Activated naive CD4-positive, alpha-beta T cell treated with anti-CD3 and anti-CD28 coated beads, Interleukin-2, amount 50 U/mL, for 24 hours (primary cell): Measurements from ENCODE around the gene SIX1.

Experiments
- H3K27ac Mint-ChIP-seq: one replicate; pipeline ENCODE4 v1.8.0; 2021; ENCODE audit warnings: mild to moderate bottlenecking, mixed read lengths
- H3K27me3 Mint-ChIP-seq: one replicate; pipeline ENCODE4 v1.8.0; 2021; ENCODE audit warnings: mixed read lengths
- H3K36me3 Mint-ChIP-seq: one replicate; pipeline ENCODE4 v1.8.0; 2021; ENCODE audit warnings: mixed read lengths
- H3K4me1 Mint-ChIP-seq: one replicate; pipeline ENCODE4 v1.8.0; 2021; ENCODE audit warnings: mixed read lengths
- H3K4me3 Mint-ChIP-seq: one replicate; pipeline ENCODE4 v1.8.0; 2021; ENCODE audit warnings: mild to moderate bottlenecking, mixed read lengths
- H3K9me3 Mint-ChIP-seq: one replicate; pipeline ENCODE4 v1.8.0; 2021; ENCODE audit warnings: mixed read lengths

SIX1 gene

DNA sequence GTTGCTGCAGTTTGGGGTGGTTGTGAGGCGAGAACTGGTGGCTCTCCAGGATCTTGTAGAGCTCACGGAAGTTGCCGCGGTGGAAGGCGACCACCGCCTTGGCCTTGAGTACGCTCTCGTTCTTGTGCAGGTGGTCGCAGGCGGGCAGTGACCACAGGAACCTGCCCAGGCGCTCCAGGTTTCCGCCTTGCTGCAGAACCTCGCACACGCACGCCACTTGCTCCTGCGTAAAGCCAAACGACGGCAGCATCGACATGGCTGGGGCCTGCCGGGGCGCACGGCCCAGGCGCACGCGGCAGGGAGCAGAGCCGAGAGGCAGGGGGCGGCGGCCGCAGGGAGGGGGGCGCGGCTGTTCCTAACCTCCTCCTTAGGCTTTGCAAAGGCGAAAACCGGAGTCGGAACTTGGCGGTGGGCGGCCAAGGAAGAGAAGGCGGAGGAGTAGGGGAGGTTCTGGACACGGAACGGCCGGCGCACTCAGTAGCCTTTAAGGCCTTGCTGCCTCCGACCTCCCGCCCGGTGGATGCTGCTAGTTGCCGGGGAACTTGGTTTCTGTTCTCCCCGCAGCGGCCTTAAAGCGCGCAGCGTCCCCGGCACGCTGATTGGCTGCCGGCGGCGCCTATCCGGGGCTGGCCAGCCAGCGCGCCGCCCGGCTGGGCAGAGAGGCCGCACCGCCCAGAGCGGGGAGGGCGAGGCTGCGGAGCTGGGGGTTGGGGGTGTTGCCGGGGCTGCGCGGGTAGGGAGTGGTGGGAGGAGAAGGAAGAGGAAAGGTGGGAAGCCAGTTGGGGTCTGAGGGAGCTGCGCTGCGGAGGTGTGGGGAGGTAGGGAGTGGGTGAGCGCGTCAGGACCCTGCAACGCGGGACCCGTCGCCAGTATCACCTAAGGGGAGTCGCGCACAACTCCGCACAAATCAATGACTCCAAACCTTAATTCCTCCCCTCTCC lies at the start of gene SIX1:
TSS of gene SIX1 (minus strand) at position 544 of the 941 bp plus-strand sequence. CDS start at position 256, 288 bp downstream.
- Mint-ChIP-seq H3K27me3 (peaks cover 70% of the 10 kb centered on the region), H3K27ac (no peak within 1 kb of the TSS), H3K36me3 (no peaks in the 10 kb centered on the region), H3K9me3 (no peaks in the 10 kb centered on the region), H3K4me1 (peaks cover 53% of the 10 kb centered on the region), H3K4me3 (peak within 1 kb of the TSS; percentile 30)

DNA sequence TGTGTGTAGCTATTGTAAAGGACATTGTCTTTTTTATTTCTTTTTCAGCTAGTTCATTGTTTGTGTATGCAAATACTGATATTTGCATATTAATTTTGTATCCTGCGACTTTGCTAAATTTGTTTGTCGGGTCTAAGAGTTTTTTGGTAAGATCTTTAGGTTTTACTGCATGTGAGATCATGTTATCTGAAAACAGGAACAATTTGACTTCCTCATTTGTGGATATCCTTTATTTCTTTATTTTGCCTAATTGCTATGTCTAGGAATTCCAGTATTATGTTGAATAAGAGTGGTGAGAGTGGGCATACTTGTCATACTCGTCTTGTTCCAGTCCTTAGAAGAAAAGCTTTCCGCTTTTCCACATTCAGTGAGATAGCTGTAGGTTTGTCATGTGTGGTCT lies 46.0 kb upstream of the SIX1 start:
- Mint-ChIP-seq H3K9me3 (peaks cover 13% of the 10 kb centered on the region), H3K27me3 (peaks cover 15% of the 10 kb centered on the region), H3K27ac (no peak overlapping the region), H3K36me3 (peaks cover under 1% of the 10 kb centered on the region), H3K4me1 (no peaks in the 10 kb centered on the region), H3K4me3 (no peak overlapping the region)

DNA sequence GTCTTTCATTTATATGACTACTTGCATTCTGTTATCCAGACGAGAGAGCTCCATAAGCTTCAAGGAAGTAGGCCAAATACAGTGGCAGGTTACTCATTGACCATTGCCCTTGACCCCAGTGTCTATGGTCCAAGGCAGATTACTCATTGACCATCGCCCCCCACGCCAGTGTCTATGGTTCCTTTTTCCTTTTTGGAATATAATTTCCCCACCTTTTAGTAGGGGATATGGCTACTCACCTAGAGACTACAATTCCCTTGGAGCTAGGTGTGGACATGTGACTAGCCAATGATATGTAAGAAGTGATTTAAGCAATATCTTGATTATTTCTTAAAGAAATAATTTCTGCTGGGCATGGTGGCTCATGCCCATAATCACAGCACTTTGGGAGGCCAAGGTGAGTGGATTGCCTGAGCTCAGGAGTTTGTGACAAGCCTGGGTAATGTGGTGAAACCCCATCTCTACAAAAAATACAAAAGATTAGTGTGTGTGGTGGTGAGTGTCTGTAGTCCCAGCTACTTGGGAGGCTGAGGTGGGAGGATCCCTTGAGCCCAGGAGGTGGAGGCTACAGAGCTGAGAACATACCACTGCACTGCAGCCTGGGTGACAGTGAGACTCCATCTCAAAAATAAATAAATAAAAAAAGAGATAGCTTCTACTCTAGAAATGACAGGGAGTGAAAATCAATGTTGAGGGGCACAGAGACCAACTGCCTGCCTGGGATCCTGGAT lies 42.3 kb upstream of the SIX1 start:
- Mint-ChIP-seq H3K4me1 (no peaks in the 10 kb centered on the region), H3K27me3 (peaks cover 6% of the 10 kb centered on the region), H3K4me3 (no peak overlapping the region), H3K36me3 (no peaks in the 10 kb centered on the region), H3K9me3 (no peaks in the 10 kb centered on the region), H3K27ac (no peak overlapping the region)

DNA sequence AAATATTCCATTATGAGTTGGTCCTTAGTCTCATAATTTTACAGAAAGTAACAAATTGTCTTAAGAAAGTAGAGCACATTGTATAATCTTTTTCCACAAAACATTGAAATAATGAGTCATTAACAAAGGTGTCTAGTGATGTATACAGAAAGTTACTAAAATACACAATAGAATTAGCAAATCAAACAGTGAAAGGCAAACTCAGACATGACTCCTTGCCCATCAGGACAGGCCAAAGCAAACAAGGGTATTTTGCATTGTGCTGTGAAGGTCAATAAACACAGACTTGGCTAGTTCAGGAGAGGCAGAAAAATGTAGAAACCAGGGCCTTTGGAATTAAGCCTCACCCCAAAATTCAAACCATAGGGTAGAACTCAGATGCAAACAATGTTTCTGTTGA lies 37.6 kb upstream of the SIX1 start:
- no peak overlapping the region for H3K27ac Mint-ChIP-seq
- no peak overlapping the region for H3K4me3 Mint-ChIP-seq
- no peaks in the 10 kb centered on the region for H3K9me3 Mint-ChIP-seq
- no peaks in the 10 kb centered on the region for H3K36me3 Mint-ChIP-seq
- H3K4me1 Mint-ChIP-seq, result no peaks in the 10 kb centered on the region
- peaks cover 5% of the 10 kb centered on the region for H3K27me3 Mint-ChIP-seq

GRCh38 chr14:60684203-60684602 lies 34.9 kb upstream of the SIX1 start:
- H3K27ac Mint-ChIP-seq, result no peak overlapping the region
- peaks cover 5% of the 10 kb centered on the region for H3K27me3 Mint-ChIP-seq
- H3K4me1 Mint-ChIP-seq, result no peaks in the 10 kb centered on the region
- H3K4me3 Mint-ChIP-seq, result no peak overlapping the region
- no peaks in the 10 kb centered on the region for H3K9me3 Mint-ChIP-seq
- H3K36me3 Mint-ChIP-seq, result no peaks in the 10 kb centered on the region

DNA sequence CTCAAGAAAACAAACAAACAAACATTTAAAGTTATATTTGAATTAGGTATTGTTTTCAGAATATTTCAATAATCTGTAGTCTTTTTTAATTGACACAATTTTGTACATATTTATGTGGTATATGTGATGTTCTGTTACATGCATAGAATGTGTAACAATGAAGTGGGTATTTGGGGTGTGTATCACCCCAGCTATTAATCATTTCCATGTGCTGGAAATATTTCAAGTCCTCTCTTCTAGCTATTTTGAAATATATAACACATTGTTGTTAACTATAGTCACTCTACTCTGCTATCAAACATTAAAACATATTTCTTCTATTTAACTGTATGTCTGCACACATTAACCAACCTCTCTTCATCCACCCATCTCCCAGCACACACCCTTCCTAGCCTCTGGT lies 32.0 kb upstream of the SIX1 start:
- Mint-ChIP-seq H3K9me3 (no peaks in the 10 kb centered on the region), H3K27me3 (peaks cover 5% of the 10 kb centered on the region), H3K27ac (no peak overlapping the region), H3K36me3 (no peaks in the 10 kb centered on the region), H3K4me3 (no peak overlapping the region), H3K4me1 (no peaks in the 10 kb centered on the region)

GRCh38 chr14:60680511-60680910 lies 31.2 kb upstream of the SIX1 start:
- Mint-ChIP-seq H3K4me1 (no peaks in the 10 kb centered on the region), H3K4me3 (no peak overlapping the region)

DNA sequence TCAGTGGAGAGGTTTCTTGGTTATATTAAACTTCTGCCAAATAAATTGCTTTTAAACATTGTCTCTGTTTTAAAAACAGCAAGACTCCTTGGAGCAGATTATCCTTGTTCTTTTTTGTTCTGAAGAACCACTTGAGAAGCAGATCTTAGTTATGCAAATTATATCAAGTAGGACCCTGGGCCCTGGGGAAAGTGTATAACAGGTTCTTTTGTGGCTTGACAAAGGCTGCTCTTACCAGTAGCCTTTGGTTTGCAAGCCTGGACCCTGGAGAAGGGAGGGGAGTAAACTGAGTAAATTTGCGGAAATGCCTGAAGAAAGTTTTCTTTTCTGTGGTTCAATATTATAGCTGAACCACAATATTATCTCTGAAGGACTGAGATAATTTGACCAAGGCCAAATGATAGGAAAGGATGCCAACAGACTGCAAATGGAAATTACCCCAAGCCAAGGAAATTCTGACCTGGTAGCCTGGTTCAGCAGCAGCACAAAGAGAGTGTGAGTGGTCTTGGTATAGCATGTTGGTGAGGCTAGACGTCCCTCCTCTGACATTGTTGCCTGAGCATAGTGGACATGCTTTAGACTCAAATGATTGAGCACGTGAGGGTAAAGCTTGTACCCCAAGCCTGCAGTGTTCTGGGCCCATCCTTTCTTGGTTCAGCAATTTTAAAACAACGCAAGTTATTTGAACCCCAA lies 30.4 kb upstream of the SIX1 start:
- Mint-ChIP-seq H3K4me3 (no peak overlapping the region), H3K27me3 (peaks cover 5% of the 10 kb centered on the region), H3K9me3 (no peaks in the 10 kb centered on the region)

More at GRCh38 chr14:60680511-60680910, 31.2 kb upstream of the SIX1 start:
- Mint-ChIP-seq H3K9me3 (no peaks in the 10 kb centered on the region), H3K36me3 (no peaks in the 10 kb centered on the region), H3K27me3 (peaks cover 5% of the 10 kb centered on the region), H3K27ac (no peak overlapping the region)

GRCh38 chr14:60677701-60678100 lies 28.4 kb upstream of the SIX1 start:
- H3K4me3 Mint-ChIP-seq, result no peak overlapping the region
- H3K9me3 Mint-ChIP-seq, result no peaks in the 10 kb centered on the region
- no peak overlapping the region for H3K27ac Mint-ChIP-seq
- H3K4me1 Mint-ChIP-seq, result no peaks in the 10 kb centered on the region
- no peaks in the 10 kb centered on the region for H3K36me3 Mint-ChIP-seq
- peaks cover 3% of the 10 kb centered on the region for H3K27me3 Mint-ChIP-seq

More for the DNA sequence above, 30.4 kb upstream of the SIX1 start:
- Mint-ChIP-seq H3K4me1 (no peaks in the 10 kb centered on the region), H3K27ac (no peak overlapping the region), H3K36me3 (no peaks in the 10 kb centered on the region)

GRCh38 chr14:60670989-60671388 lies 21.7 kb upstream of the SIX1 start:
- Mint-ChIP-seq H3K9me3 (no peaks in the 10 kb centered on the region), H3K27me3 (peaks cover 4% of the 10 kb centered on the region), H3K36me3 (no peaks in the 10 kb centered on the region), H3K4me3 (no peak overlapping the region), H3K27ac (no peak overlapping the region), H3K4me1 (no peaks in the 10 kb centered on the region)

GRCh38 chr14:60668431-60669112 lies 19.3 kb upstream of the SIX1 start:
- H3K27me3 Mint-ChIP-seq, result peaks cover 14% of the 10 kb centered on the region
- no peaks in the 10 kb centered on the region for H3K9me3 Mint-ChIP-seq
- H3K4me3 Mint-ChIP-seq, result no peak overlapping the region
- H3K36me3 Mint-ChIP-seq, result no peaks in the 10 kb centered on the region
- no peaks in the 10 kb centered on the region for H3K4me1 Mint-ChIP-seq
- H3K27ac Mint-ChIP-seq, result no peak overlapping the region

GRCh38 chr14:60665177-60665550 lies 15.9 kb upstream of the SIX1 start:
- Mint-ChIP-seq H3K36me3 (no peaks in the 10 kb centered on the region), H3K4me3 (no peak overlapping the region), H3K27me3 (peaks cover 25% of the 10 kb centered on the region), H3K27ac (no peak overlapping the region), H3K9me3 (no peaks in the 10 kb centered on the region), H3K4me1 (no peaks in the 10 kb centered on the region)

DNA sequence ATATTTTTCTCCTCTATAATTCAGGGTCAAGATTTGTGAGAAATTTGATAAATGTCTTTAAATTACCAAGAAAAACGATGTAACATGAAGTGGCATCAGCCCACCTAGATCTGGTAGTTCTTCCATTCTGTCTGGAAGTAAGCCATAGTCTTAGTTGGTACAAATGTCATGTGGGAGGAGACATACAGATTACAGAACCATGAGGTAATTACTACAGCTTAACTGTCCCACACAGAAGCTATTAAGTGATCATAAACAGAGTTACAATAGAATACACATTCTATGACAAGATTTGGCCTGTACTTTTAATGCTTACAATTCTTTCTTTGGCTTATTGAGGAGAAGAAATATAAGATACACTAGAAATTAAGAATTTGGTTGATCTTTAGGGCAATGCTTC lies 13.7 kb upstream of the SIX1 start:
- H3K36me3 Mint-ChIP-seq, result peaks cover 1% of the 10 kb centered on the region
- no peak overlapping the region for H3K27ac Mint-ChIP-seq
- H3K9me3 Mint-ChIP-seq, result no peaks in the 10 kb centered on the region
- H3K4me3 Mint-ChIP-seq, result no peak overlapping the region
- H3K27me3 Mint-ChIP-seq, result peaks cover 44% of the 10 kb centered on the region
- H3K4me1 Mint-ChIP-seq, result peaks cover 5% of the 10 kb centered on the region

DNA sequence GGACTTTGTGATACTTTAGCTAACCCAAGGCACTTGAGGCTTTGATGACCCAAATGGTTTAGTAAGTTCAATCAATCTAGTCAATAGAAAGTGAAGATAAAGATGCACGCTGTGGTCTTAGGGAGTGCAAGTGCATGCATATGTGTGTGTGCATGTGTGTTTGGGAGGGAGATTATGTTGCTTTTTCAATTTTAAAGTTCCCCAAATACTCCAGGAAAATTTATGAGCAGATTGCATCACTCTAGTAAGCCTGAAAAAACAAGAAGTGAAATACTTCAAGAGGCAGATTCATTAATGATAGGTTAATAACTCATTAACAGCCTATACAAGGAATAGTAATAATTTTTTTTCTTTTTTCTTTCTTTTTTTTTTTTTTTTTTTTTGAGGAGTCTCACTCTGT lies 12.4 kb upstream of the SIX1 start:
- Mint-ChIP-seq H3K27me3 (peaks cover 50% of the 10 kb centered on the region), H3K4me1 (peaks cover 10% of the 10 kb centered on the region), H3K27ac (no peak overlapping the region), H3K36me3 (peaks cover 2% of the 10 kb centered on the region), H3K9me3 (no peaks in the 10 kb centered on the region), H3K4me3 (no peak overlapping the region)

- Mint-ChIP-seq H3K4me1 (peaks cover 34% of the 10 kb centered on the region), H3K4me3 (no peak overlapping the region)
Observed at GRCh38 chr14:60658909-60659585, 9.8 kb upstream of the SIX1 start.

More at GRCh38 chr14:60658909-60659585, 9.8 kb upstream of the SIX1 start:
- no peak overlapping the region for H3K27ac Mint-ChIP-seq
- peaks cover 67% of the 10 kb centered on the region for H3K27me3 Mint-ChIP-seq
- peaks cover 2% of the 10 kb centered on the region for H3K36me3 Mint-ChIP-seq
- no peaks in the 10 kb centered on the region for H3K9me3 Mint-ChIP-seq
